HepG2 (cell line): ENCODE results near the gene SLC2A6. TPM values are rescaled to one million over a fixed set of nuclear protein-coding genes. Genes with fewer than 3 reads are reported as not detected.

Source experiments
- ATAC-seq: fragments of 200-7000 bp; cut with Tn5 transposase; 3 replicates; pipeline ENCODE4 v1.9.1; 2020; ENCODE audit warnings: mild to moderate bottlenecking, moderate library complexity
- BruUV-seq: library from RNA; stranded (reverse); fragments of 400-500 nt; replicated peaks from 2 replicates; lab custom pipeline; 2021; lab: Mats Ljungman, UMichigan
- CTCF ChIA-PET: fragments of 300-600 bp; formaldehyde crosslinking; extraction: SDS; loops from one replicate; lab custom pipeline; 2021; ENCODE audit warnings: low total read pairs, inconsistent platforms, low intra/inter-chr PET ratio; lab: Yijun Ruan, JAX
- POLR2A ChIA-PET: fragments of 350-600 bp; sonication (Branson Sonifier 250); formaldehyde crosslinking; loops from one replicate; lab custom pipeline; 2020; ENCODE audit warnings: antibody characterized with exemption, inconsistent platforms; lab: Yijun Ruan, JAX
- DNase-seq: peaks from one replicate; pipeline ENCODE4 v3.0.0-alpha.2; 2015; ENCODE audit warnings: low spot score
- FAIRE-seq: peaks from 3 replicates; lab custom pipeline; 2011; peaks lifted over from hg19 to GRCh38; lab: Jason Lieb, UNC
- H2AFZ ChIP-seq: one replicate; pipeline ENCODE4 v1.6.1; 2011; ENCODE audit warnings: low read length, inconsistent platforms
- H3K27ac ChIP-seq: fragments of 300-600 bp; 3 replicates; pipeline ENCODE4 v1.8.0; 2011; ENCODE audit warnings: mixed run types, mild to moderate bottlenecking, mixed read lengths, low read length, inconsistent platforms; ENCODE audit not compliant: insufficient read depth; ENCODE audit errors: extremely low read length
- H3K27me3 ChIP-seq, 2 experiments: fragments of 200-600 bp in 1 of 2; 2 replicates in 1 of 2; 3 replicates in 1 of 2; pipeline versions ENCODE4 v1.6.0 to v1.8.0; 2011; ENCODE audit warnings: low read length in 2 of 2, mild to moderate bottlenecking in 2 of 2, moderate library complexity in 2 of 2, inconsistent platforms in 1 of 2; ENCODE audit not compliant: insufficient read depth in 2 of 2, control insufficient read depth in 1 of 2
- H3K36me3 ChIP-seq, 2 experiments: fragments of 200-600 bp in 1 of 2; replicated peaks in 1 of 2; 2 replicates in 1 of 2; 3 replicates in 1 of 2; pipeline versions ENCODE4 v1.5.1 to v1.8.0; 2011; ENCODE audit warnings: low read length in 2 of 2, inconsistent platforms in 1 of 2; ENCODE audit not compliant: insufficient read depth in 2 of 2, control insufficient read depth in 1 of 2
- H3K4me1 ChIP-seq: 2 replicates; pipeline ENCODE4 v1.5.1; 2012; ENCODE audit warnings: low read length, inconsistent platforms; ENCODE audit not compliant: insufficient read depth
- H3K4me2 ChIP-seq: 2 replicates; pipeline ENCODE4 v1.6.0; 2011; ENCODE audit warnings: low read depth, low read length, inconsistent platforms
- H3K4me3 ChIP-seq, 3 experiments: fragments of 200-600 bp in 1 of 3; sonication (generic), shearing (Covaris generic) in 1 of 3; replicated peaks in 1 of 3; 2 replicates each; pipeline ENCODE4 v1.5.1; 2011 to 2016; ENCODE audit warnings: low read length in 3 of 3, inconsistent platforms in 2 of 3, low read depth in 2 of 3, mild to moderate bottlenecking in 2 of 3, control low read depth in 1 of 3, mixed read lengths in 1 of 3; ENCODE audit not compliant: insufficient read depth in 1 of 3
- H3K79me2 ChIP-seq: one replicate; pipeline ENCODE4 v1.6.1; 2011; ENCODE audit warnings: low read length, inconsistent platforms; ENCODE audit not compliant: insufficient read depth
- H3K9ac ChIP-seq: 2 replicates; pipeline ENCODE4 v1.6.0; 2011; ENCODE audit warnings: mild to moderate bottlenecking, low read depth, low read length, inconsistent platforms; ENCODE audit not compliant: insufficient read depth
- H3K9me3 ChIP-seq: 2 replicates; pipeline ENCODE4 v1.5.1; 2012; ENCODE audit warnings: mild to moderate bottlenecking, low read length
- H4K20me1 ChIP-seq: 2 replicates; pipeline ENCODE4 v1.6.0; 2011; ENCODE audit warnings: inconsistent platforms, mild to moderate bottlenecking, low read length, moderate library complexity; ENCODE audit not compliant: insufficient read depth
- ARNT2 ChIP-seq: sonication (generic); formaldehyde crosslinking; IDR thresholded peaks from 2 replicates; pipeline ENCODE4 v1.8.0; 2022; ENCODE audit warnings: mild to moderate bottlenecking, low read depth, missing genetic modification reagents, moderate library complexity
- BRD4 ChIP-seq: sonication (generic); formaldehyde crosslinking; IDR thresholded peaks from 2 replicates; pipeline ENCODE4 v1.4.0; 2020; ENCODE audit warnings: missing genetic modification reagents
- GFI1 ChIP-seq: sonication (generic); formaldehyde crosslinking; IDR thresholded peaks from 2 replicates; pipeline ENCODE4 v1.5.0; 2020; ENCODE audit warnings: missing genetic modification reagents, mild to moderate bottlenecking, borderline replicate concordance
- HNRNPL ChIP-seq: fragments of 200-400 bp; formaldehyde crosslinking; IDR thresholded peaks from 2 replicates; pipeline ENCODE4 v1.6.1; 2017; ENCODE audit warnings: mild to moderate bottlenecking, low read depth, low read length
- MED13 ChIP-seq: sonication (generic); formaldehyde crosslinking; IDR thresholded peaks from 2 replicates; pipeline ENCODE4 v1.5.0; 2020; ENCODE audit warnings: missing genetic modification reagents
- MIER2 ChIP-seq: IDR thresholded peaks from 2 replicates; pipeline ENCODE4 v1.6.1; 2016; ENCODE audit warnings: missing biosample characterization, missing genetic modification reagents
- NCOA1 ChIP-seq: sonication (generic); formaldehyde crosslinking; IDR thresholded peaks from 2 replicates; pipeline ENCODE4 v1.9.0; 2021; ENCODE audit warnings: missing genetic modification reagents
- ZNF121 ChIP-seq: sonication (generic); formaldehyde crosslinking; IDR thresholded peaks from 2 replicates; pipeline ENCODE4 v1.5.0; 2020; ENCODE audit warnings: mild to moderate bottlenecking, missing genetic modification reagents
- ZNF282 ChIP-seq: fragments of 450-650 bp; IDR thresholded peaks from 2 replicates; pipeline ENCODE4 v1.6.1; 2018; ENCODE audit not compliant: partially characterized antibody
- ZNF607 ChIP-seq: sonication (generic); formaldehyde crosslinking; IDR thresholded peaks from 2 replicates; pipeline ENCODE4 v1.5.1; 2020; ENCODE audit warnings: missing genetic modification reagents, mild to moderate bottlenecking, borderline replicate concordance
- ZNF737 ChIP-seq: sonication (generic); formaldehyde crosslinking; IDR thresholded peaks from 2 replicates; pipeline ENCODE4 v1.5.0; 2020; ENCODE audit warnings: missing genetic modification reagents, mild to moderate bottlenecking, borderline replicate concordance
- WGBS: methylation state at CpG from one replicate; pipeline ENCODE4 v1.1.6; 2017; ENCODE audit warnings: low lambda C conversion rate; 5-methylcytosine and 5-hydroxymethylcytosine counted together
- in situ Hi-C: cut with HindIII; loops from 2 replicates; pipeline ENCODE4 v1.10.0; 2017; ENCODE audit warnings: low pct_unique_long_range_greater_than_20kb; ENCODE audit not compliant: extremely low pct_ligation_motif_present
- intact Hi-C: fragments of 100-400 bp; cut with micrococcal nuclease; formaldehyde crosslinking; loops from one replicate; pipeline ENCODE4 v1.10.0; 2022; ENCODE audit not compliant: unreplicated experiment
- polyA plus RNA-seq, 8 experiments: library from polyadenylated mRNA; depleted of rRNA in 3 of 8; stranded (reverse) in 7 of 8; unstranded in 1 of 8; fragments of >200 nt; fragmentation: Illumina TruSeq in 4 of 8; extraction: Trizol in 4 of 8; gene quantifications; 2 replicates each; pipeline versions ENCODE4 v1.2.1 to v1.2.3, GENCODE V29; 2011 to 2016; ENCODE audit warnings: low read depth in 4 of 8, missing spikeins in 1 of 8, mixed read lengths in 1 of 8; ENCODE audit not compliant: insufficient read depth in 1 of 8
- total RNA-seq, 5 experiments: library from RNA; depleted of rRNA; stranded (reverse); fragments of >200 nt; fragmentation: Illumina TruSeq; extraction: Trizol; gene quantifications; 2 replicates each; pipeline ENCODE4 v1.2.3, GENCODE V29; 2016; ENCODE audit warnings: low read depth in 1 of 5
- TF ChIP-seq, protein P1 (sequence below): sonication (generic); formaldehyde crosslinking; IDR thresholded peaks from 2 replicates; pipeline ENCODE4 v1.4.0; 2020; ENCODE audit warnings: missing genetic modification reagents
- TF ChIP-seq, protein P2 (sequence below): sonication (generic); formaldehyde crosslinking; IDR thresholded peaks from 2 replicates; pipeline ENCODE4 v1.4.0; 2020; ENCODE audit warnings: mild to moderate bottlenecking, missing genetic modification reagents
- TF ChIP-seq, protein P3 (sequence below): sonication (generic); formaldehyde crosslinking; IDR thresholded peaks from 2 replicates; pipeline ENCODE4 v1.5.1; 2020; ENCODE audit warnings: mild to moderate bottlenecking, moderate library complexity, missing genetic modification reagents
- TF ChIP-seq, protein P4 (sequence below): sonication (generic); IDR thresholded peaks from 2 replicates; pipeline ENCODE4 v1.6.1; 2016; ENCODE audit warnings: low read depth, borderline replicate concordance

Gene SLC2A6
- total and polyA plus RNA-seq, 2 of the 13 experiments (the other 11 are each of a cell fraction or from before 2014, with no cell fraction given): 4.1 to 15.0 TPM

DNA sequence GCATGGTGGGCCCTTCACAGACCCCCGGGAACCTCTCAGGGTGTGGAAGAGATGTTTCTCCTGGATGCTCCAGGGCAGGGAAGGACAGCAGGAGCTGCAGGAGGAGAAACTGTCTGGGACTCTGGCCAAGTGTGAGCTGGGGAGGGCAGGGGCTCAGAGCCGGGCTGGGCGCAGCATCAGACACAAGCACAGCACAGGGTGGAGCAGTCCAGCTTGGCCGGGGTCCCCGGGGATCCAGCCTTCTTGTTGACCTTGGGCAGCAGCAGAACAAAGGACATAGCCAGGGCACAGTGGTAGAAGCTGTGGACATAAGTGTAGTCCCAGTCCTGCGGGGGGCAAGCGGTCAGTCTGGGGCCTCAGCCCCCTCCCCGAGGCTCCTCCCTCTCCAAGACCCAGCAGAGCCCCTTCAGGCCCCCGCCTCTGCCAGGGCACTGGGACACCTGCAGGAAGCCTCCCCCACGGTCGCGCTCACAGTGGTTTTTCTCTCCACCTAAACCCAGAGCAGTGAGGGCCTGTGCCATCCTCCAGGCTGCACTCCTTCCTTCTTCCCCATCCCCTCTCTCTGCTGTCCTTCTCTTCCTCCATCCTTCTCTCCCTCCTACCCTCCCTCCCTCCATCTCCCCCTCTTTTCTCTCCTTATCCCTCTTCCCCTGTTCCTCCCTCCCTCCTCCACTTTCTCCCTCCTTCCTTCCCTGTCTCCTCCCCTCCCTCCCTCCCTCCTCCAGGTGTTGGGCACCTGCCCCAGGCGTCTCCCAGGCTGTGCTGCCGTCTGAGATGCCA is 35.8 kb upstream of the SLC2A6 start (continued):
- TF ChIP-seq, protein P1, sequence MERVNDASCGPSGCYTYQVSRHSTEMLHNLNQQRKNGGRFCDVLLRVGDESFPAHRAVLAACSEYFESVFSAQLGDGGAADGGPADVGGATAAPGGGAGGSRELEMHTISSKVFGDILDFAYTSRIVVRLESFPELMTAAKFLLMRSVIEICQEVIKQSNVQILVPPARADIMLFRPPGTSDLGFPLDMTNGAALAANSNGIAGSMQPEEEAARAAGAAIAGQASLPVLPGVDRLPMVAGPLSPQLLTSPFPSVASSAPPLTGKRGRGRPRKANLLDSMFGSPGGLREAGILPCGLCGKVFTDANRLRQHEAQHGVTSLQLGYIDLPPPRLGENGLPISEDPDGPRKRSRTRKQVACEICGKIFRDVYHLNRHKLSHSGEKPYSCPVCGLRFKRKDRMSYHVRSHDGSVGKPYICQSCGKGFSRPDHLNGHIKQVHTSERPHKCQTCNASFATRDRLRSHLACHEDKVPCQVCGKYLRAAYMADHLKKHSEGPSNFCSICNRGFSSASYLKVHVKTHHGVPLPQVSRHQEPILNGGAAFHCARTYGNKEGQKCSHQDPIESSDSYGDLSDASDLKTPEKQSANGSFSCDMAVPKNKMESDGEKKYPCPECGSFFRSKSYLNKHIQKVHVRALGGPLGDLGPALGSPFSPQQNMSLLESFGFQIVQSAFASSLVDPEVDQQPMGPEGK (CRISPR knock-in tag): peak; percentile 50; the same call in 1 of the 2 replicates
- TF ChIP-seq, protein P2, sequence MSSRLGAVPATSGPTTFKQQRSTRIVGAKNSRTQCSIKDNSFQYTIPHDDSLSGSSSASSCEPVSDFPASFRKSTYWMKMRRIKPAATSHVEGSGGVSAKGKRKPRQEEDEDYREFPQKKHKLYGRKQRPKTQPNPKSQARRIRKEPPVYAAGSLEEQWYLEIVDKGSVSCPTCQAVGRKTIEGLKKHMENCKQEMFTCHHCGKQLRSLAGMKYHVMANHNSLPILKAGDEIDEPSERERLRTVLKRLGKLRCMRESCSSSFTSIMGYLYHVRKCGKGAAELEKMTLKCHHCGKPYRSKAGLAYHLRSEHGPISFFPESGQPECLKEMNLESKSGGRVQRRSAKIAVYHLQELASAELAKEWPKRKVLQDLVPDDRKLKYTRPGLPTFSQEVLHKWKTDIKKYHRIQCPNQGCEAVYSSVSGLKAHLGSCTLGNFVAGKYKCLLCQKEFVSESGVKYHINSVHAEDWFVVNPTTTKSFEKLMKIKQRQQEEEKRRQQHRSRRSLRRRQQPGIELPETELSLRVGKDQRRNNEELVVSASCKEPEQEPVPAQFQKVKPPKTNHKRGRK: 0 out of 2 replicates have a peak, but pooled peaks have one; percentile 29

DNA sequence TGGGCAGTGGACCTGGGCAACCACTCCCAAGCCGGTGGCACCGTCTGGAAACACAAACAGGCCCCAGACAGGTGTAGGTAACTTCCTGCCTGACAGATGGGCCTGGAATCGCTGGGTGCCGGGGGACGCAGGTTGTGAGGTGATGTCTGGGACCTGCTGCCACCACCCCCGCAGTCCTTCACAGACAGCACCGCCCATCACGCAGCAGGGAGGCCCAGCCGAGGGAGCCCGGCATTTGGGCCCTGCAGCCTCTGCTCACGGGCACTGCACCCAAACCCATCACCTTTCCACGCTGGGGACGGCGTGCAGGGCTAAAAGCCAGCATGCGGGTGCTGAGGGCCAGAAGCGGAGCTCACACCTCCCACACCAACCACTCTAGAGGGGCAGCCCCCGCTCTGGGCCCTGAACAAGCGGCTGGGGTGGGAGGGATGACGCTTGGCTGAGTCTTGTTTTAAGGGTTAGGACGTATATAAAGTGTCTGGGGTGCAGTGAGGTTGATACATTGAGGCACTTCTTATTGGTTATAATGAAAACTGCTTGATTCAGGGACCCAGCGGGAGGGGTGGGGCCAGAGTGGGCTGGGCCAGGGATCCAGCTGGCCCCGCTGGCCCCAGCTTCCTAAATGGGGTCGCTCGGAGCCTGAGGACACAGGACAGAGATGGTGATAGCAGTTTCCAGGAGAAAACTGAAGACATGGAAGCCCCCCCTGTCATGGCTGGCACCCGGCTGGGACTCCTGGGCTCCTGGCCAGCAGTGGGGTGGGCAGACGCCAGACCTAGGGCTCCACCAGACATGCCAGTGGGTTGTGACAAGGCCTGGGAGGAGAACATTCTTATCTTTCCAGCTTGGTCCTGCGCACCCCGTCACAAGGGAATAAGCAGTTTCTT is 34.6 kb upstream of the SLC2A6 start:
- no peak overlapping the region for H3K27ac ChIP-seq
- CTCF ChIA-PET: no interaction called here
- BruUV-seq: no TSS peak
- no peak for TF ChIP-seq MIER2 (CRISPR knock-in tag)
- TF ChIP-seq, protein P3, sequence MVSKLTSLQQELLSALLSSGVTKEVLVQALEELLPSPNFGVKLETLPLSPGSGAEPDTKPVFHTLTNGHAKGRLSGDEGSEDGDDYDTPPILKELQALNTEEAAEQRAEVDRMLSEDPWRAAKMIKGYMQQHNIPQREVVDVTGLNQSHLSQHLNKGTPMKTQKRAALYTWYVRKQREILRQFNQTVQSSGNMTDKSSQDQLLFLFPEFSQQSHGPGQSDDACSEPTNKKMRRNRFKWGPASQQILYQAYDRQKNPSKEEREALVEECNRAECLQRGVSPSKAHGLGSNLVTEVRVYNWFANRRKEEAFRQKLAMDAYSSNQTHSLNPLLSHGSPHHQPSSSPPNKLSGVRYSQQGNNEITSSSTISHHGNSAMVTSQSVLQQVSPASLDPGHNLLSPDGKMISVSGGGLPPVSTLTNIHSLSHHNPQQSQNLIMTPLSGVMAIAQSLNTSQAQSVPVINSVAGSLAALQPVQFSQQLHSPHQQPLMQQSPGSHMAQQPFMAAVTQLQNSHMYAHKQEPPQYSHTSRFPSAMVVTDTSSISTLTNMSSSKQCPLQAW: no peak
- TF ChIP-seq MED13 (CRISPR knock-in tag): no peak
- no peak for TF ChIP-seq ZNF282
- TF ChIP-seq ARNT2 (CRISPR knock-in tag): no peak
- TF ChIP-seq, protein P4, sequence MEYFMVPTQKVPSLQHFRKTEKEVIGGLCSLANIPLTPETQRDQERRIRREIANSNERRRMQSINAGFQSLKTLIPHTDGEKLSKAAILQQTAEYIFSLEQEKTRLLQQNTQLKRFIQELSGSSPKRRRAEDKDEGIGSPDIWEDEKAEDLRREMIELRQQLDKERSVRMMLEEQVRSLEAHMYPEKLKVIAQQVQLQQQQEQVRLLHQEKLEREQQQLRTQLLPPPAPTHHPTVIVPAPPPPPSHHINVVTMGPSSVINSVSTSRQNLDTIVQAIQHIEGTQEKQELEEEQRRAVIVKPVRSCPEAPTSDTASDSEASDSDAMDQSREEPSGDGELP: no peak
- no peak for TF ChIP-seq ZNF121
- no peak for TF ChIP-seq HNRNPL
- TF ChIP-seq GFI1 (CRISPR knock-in tag): no peak
- TF ChIP-seq NCOA1 (CRISPR knock-in tag): no peak
- no peak for TF ChIP-seq ZNF607 (CRISPR knock-in tag)
- no peak for TF ChIP-seq BRD4 (CRISPR knock-in tag)
- TF ChIP-seq ZNF737: no peak

More for the DNA sequence above, 34.6 kb upstream of the SLC2A6 start:
- in situ Hi-C loops (no loop called here), intact Hi-C loops (no loop called here)
- no peak overlapping the region for H3K9ac ChIP-seq
- H3K9me3 ChIP-seq: no peaks in the 10 kb centered on the region
- POLR2A ChIA-PET: no interaction called here
- H3K4me2 ChIP-seq: no peak overlapping the region
- no peaks in the 10 kb centered on the region for H4K20me1 ChIP-seq
- H3K36me3 ChIP-seq: no peaks in the 10 kb centered on the region
- no peaks in the 10 kb centered on the region for H3K79me2 ChIP-seq
- ATAC-seq (no peak), DNase-seq (no peak), FAIRE-seq (no peak)
- H3K4me1 ChIP-seq: peaks cover 41% of the 10 kb centered on the region
- no peak overlapping the region for H2AFZ ChIP-seq
- 50% methylated on average over 21 of the region's 28 CpGs for WGBS
- H3K27me3 ChIP-seq: peaks cover 3 to 69% of the 10 kb centered on the region in 2 experiments; a peak in 3 of 5 replicates
- no peak overlapping the region for H3K4me3 ChIP-seq
